Panc1 (cell line): ENCODE data around the gene RUFY1. TPM values are rescaled to one million over a fixed set of nuclear protein-coding genes. Genes with fewer than 3 reads are reported as not detected.
A peak's percentile ranks its signal among the peaks of the same experiment; 100 is the strongest.
"Not testable (repeated sequence)": the region's sequence is repeated elsewhere in the genome, so short reads cannot be mapped to it uniquely, and the experiment has no call there.

Source experiments
- ATAC-seq: fragments of 200-7000 bp; cut with Tn5 transposase; 2 replicates; pipeline ENCODE4 v1.9.1; 2020; ENCODE audit warnings: mild to moderate bottlenecking, moderate library complexity
- Bru-seq: library from RNA; stranded (reverse); fragments of 400-500 nt; gene quantifications from one replicate; lab custom pipeline; 2021; lab: Mats Ljungman, UMichigan
- BruChase-seq, 2 experiments: library from RNA; stranded (reverse); fragments of 400-500 nt; gene quantifications; one replicate each; lab custom pipeline; 2021; lab: Mats Ljungman, UMichigan
- BruUV-seq: library from RNA; stranded (reverse); fragments of 400-500 nt; replicated peaks from 2 replicates; lab custom pipeline; 2021; lab: Mats Ljungman, UMichigan
- CTCF ChIA-PET: fragments of 300-600 bp; sonication (Branson Sonifier 250); formaldehyde crosslinking; loops from one replicate; lab custom pipeline; 2022; ENCODE audit warnings: antibody characterized with exemption; lab: Charles Lee
- POLR2A ChIA-PET: fragments of 300-600 bp; sonication (Branson Sonifier 250); formaldehyde crosslinking; loops from one replicate; lab custom pipeline; 2022; ENCODE audit warnings: antibody characterized with exemption; lab: Charles Lee
- DNase-seq: peaks from one replicate; pipeline ENCODE4 v3.0.0-alpha.2; 2010; ENCODE audit warnings: low read depth, low spot score
- H3K27ac ChIP-seq: 2 replicates; pipeline ENCODE4 v1.5.1; 2011; ENCODE audit warnings: mild to moderate bottlenecking, low read length, inconsistent platforms
- H3K27me3 ChIP-seq: fragments of 200-500 bp; sonication (Bioruptor generic); 2 replicates; pipeline ENCODE4 v1.6.0; 2014; ENCODE audit warnings: low read length, inconsistent platforms; ENCODE audit not compliant: control insufficient read depth, insufficient read depth
- H3K36me3 ChIP-seq: fragments of 200-500 bp; sonication (Bioruptor generic); 2 replicates; pipeline ENCODE4 v1.5.1; 2014; ENCODE audit warnings: inconsistent platforms, mild to moderate bottlenecking, low read length, moderate library complexity; ENCODE audit not compliant: control insufficient read depth, insufficient read depth
- H3K4me1 ChIP-seq: 2 replicates; pipeline ENCODE4 v1.5.1; 2011; ENCODE audit warnings: inconsistent platforms, mild to moderate bottlenecking, low read length, moderate library complexity; ENCODE audit not compliant: control insufficient read depth, insufficient read depth
- H3K4me3 ChIP-seq, 2 experiments: 2 replicates each; pipeline ENCODE4 v1.5.1; 2011 to 2012; ENCODE audit warnings: low read depth in 2 of 2, low read length in 2 of 2, mild to moderate bottlenecking in 2 of 2, inconsistent platforms in 1 of 2, moderate library complexity in 1 of 2
- H3K9me3 ChIP-seq: fragments of 200-500 bp; sonication (Bioruptor generic); 2 replicates; pipeline ENCODE4 v1.5.1; 2014; ENCODE audit warnings: low read depth, mild to moderate bottlenecking, inconsistent platforms, low read length, moderate library complexity; ENCODE audit not compliant: control insufficient read depth, insufficient read depth
- POLR2AphosphoS5 ChIP-seq: IDR thresholded peaks from 2 replicates; pipeline ENCODE4 v1.6.1; 2012; ENCODE audit warnings: mild to moderate bottlenecking, low read depth, low read length, moderate library complexity
- SIN3A ChIP-seq: IDR thresholded peaks from 2 replicates; pipeline ENCODE4 v1.6.1; 2012; ENCODE audit warnings: low read depth, mild to moderate bottlenecking, low read length, moderate library complexity, borderline replicate concordance; ENCODE audit not compliant: insufficient read depth
- TCF7L2 ChIP-seq: IDR thresholded peaks from 2 replicates; pipeline ENCODE4 v1.6.1; 2011; ENCODE audit warnings: mild to moderate bottlenecking, low read depth, low read length, inconsistent platforms
- in situ Hi-C: cut with HindIII; loops from 2 replicates; pipeline ENCODE4 v1.10.0; 2016; ENCODE audit warnings: low sequenced_read_pairs, low pct_unique_long_range_greater_than_20kb
- intact Hi-C: fragments of 100-400 bp; cut with micrococcal nuclease; formaldehyde crosslinking; loops from one replicate; pipeline ENCODE4 v1.10.0; 2022; ENCODE audit not compliant: unreplicated experiment
- long read RNA-seq: library from polyadenylated mRNA; unstranded; transcript quantifications from one replicate; pipeline ENCODE4 v2.0.0, GENCODE V29; 2021; ENCODE audit not compliant: unreplicated experiment
- polyA plus RNA-seq: library from polyadenylated mRNA; unstranded; fragments of >200 nt; gene quantifications from one replicate; pipeline ENCODE4 v1.2.1, GENCODE V29; 2012; ENCODE audit warnings: missing spikeins; ENCODE audit not compliant: insufficient read length
- total RNA-seq: library from RNA; stranded (reverse); gene quantifications from one replicate; pipeline ENCODE4 v1.2.1, GENCODE V29; 2021; ENCODE audit not compliant: unreplicated experiment
- TF ChIP-seq, protein P1 (sequence below): fragments of 450-650 bp; IDR thresholded peaks from 2 replicates; pipeline ENCODE4 v1.5.1; 2017; ENCODE audit warnings: mild to moderate bottlenecking
- TF ChIP-seq, protein P2 (sequence below), 2 experiments: IDR thresholded peaks; 2 replicates each; pipeline ENCODE4 v1.6.1; 2011 to 2012; ENCODE audit warnings: low read depth in 2 of 2, control low read depth in 1 of 2, low read length in 1 of 2, mild to moderate bottlenecking in 1 of 2, moderate library complexity in 1 of 2; ENCODE audit not compliant: insufficient read depth in 1 of 2

Gene RUFY1, protein sequence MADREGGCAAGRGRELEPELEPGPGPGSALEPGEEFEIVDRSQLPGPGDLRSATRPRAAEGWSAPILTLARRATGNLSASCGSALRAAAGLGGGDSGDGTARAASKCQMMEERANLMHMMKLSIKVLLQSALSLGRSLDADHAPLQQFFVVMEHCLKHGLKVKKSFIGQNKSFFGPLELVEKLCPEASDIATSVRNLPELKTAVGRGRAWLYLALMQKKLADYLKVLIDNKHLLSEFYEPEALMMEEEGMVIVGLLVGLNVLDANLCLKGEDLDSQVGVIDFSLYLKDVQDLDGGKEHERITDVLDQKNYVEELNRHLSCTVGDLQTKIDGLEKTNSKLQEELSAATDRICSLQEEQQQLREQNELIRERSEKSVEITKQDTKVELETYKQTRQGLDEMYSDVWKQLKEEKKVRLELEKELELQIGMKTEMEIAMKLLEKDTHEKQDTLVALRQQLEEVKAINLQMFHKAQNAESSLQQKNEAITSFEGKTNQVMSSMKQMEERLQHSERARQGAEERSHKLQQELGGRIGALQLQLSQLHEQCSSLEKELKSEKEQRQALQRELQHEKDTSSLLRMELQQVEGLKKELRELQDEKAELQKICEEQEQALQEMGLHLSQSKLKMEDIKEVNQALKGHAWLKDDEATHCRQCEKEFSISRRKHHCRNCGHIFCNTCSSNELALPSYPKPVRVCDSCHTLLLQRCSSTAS
- total RNA-seq (66.3 TPM), Bru-seq, nascent RNA (percentile 78 among the genes with signal in this experiment), BruChase-seq, experiment 1, labeled RNA remaining after a 2-hour chase (percentile 74 among the genes with signal in this experiment), BruChase-seq, experiment 2, labeled RNA remaining after a 6-hour chase (percentile 78 among the genes with signal in this experiment)
- 51.6 TPM for polyA plus RNA-seq
- long read RNA-seq, transcript RUFY1-202 (18 exons, 2,454 nt), result minor isoform, 14 of 195 reads
- long read RNA-seq, transcript RUFY1-204 (17 exons, 2,642 nt), result minor isoform, 58 of 195 reads
- long read RNA-seq, transcript RUFY1-201 (18 exons, 2,646 nt), result major isoform, 72 of 195 reads
- long read RNA-seq, partial matches to known transcripts, result 15 of 195 reads
- long read RNA-seq, other reads (novel, unspliced or antisense), result 35 of 195 reads

DNA sequence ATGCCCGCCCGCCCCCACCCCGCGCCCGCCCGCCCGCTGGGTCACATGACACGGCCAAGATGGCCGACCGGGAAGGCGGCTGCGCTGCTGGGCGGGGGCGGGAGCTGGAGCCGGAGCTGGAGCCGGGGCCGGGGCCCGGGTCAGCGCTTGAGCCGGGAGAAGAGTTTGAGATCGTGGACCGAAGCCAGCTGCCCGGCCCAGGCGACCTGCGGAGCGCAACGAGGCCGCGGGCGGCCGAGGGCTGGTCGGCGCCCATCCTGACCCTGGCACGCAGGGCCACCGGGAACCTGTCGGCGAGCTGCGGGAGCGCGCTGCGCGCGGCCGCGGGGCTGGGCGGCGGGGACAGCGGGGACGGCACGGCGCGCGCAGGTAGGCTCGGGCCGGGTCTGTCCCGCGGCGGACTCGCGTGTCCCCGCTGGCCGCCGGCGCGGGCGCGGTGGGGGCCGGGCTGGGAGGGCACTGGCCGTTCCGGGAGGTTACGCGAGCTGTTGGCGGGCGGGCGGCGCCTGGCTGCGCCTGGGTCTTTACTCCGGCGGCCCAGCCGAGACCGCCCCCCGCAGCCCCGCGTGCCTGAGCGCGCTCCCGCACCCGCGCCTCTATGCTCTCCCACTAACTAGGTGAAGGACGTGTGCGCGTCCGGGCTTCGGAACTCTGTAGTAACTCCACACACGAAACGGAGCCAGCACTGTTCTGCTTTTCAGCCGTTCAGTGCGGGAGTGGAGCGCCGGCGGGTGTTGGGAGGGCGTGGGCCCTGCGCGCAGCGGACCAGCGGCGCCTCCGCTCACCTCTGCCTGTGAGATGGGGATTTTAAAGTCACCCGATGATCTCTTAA lies at the start of gene RUFY1:
RUFY1 (plus strand) TSS at position 44 of the 832 bp plus-strand sequence; CDS start at position 60, 16 bp downstream.
- in situ Hi-C loops, result no loop called here
- intact Hi-C loops, result no loop called here
- H3K27ac ChIP-seq, result peak within 1 kb of the TSS; percentile 100
- no peak for DNase-seq
- no peaks in the 10 kb centered on the region for H3K36me3 ChIP-seq
- POLR2A ChIA-PET, result interaction anchor here (0.7 to 0.8 kb wide), 2 partner anchors 9 to 44 kb away, joined by 6 to 7 read pairs; no protein-coding TSS in a partner anchor
- TF ChIP-seq, protein P1, sequence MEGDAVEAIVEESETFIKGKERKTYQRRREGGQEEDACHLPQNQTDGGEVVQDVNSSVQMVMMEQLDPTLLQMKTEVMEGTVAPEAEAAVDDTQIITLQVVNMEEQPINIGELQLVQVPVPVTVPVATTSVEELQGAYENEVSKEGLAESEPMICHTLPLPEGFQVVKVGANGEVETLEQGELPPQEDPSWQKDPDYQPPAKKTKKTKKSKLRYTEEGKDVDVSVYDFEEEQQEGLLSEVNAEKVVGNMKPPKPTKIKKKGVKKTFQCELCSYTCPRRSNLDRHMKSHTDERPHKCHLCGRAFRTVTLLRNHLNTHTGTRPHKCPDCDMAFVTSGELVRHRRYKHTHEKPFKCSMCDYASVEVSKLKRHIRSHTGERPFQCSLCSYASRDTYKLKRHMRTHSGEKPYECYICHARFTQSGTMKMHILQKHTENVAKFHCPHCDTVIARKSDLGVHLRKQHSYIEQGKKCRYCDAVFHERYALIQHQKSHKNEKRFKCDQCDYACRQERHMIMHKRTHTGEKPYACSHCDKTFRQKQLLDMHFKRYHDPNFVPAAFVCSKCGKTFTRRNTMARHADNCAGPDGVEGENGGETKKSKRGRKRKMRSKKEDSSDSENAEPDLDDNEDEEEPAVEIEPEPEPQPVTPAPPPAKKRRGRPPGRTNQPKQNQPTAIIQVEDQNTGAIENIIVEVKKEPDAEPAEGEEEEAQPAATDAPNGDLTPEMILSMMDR, result no peak
- TF ChIP-seq SIN3A (peak; percentile 92; the same call in 1 of the 2 replicates), TCF7L2 (0 out of 2 replicates have a peak, but pooled peaks have one; percentile 21), POLR2AphosphoS5 (peak; percentile 91)
- TF ChIP-seq, protein P2, sequence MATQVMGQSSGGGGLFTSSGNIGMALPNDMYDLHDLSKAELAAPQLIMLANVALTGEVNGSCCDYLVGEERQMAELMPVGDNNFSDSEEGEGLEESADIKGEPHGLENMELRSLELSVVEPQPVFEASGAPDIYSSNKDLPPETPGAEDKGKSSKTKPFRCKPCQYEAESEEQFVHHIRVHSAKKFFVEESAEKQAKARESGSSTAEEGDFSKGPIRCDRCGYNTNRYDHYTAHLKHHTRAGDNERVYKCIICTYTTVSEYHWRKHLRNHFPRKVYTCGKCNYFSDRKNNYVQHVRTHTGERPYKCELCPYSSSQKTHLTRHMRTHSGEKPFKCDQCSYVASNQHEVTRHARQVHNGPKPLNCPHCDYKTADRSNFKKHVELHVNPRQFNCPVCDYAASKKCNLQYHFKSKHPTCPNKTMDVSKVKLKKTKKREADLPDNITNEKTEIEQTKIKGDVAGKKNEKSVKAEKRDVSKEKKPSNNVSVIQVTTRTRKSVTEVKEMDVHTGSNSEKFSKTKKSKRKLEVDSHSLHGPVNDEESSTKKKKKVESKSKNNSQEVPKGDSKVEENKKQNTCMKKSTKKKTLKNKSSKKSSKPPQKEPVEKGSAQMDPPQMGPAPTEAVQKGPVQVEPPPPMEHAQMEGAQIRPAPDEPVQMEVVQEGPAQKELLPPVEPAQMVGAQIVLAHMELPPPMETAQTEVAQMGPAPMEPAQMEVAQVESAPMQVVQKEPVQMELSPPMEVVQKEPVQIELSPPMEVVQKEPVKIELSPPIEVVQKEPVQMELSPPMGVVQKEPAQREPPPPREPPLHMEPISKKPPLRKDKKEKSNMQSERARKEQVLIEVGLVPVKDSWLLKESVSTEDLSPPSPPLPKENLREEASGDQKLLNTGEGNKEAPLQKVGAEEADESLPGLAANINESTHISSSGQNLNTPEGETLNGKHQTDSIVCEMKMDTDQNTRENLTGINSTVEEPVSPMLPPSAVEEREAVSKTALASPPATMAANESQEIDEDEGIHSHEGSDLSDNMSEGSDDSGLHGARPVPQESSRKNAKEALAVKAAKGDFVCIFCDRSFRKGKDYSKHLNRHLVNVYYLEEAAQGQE (IDR thresholded peaks at IDR 0.05; ENCODE audit: insufficient read depth in 1 of 2, low read depth in 2 of 2, low read length in 1 of 2), result 0 out of 4 replicates have a peak, but pooled peaks of 1 of the 2 experiments have one; percentile 39
- H3K4me3 ChIP-seq, result peak within 1 kb of the TSS; percentile 63 to 94
- no peaks in the 10 kb centered on the region for H3K27me3 ChIP-seq
- peaks cover 15% of the 10 kb centered on the region for H3K4me1 ChIP-seq
- BruUV-seq, result no TSS peak
- no peaks in the 10 kb centered on the region for H3K9me3 ChIP-seq
- CTCF ChIA-PET, result interaction anchor here (0.6 kb wide), 2 partner anchors 14 to 1732 kb away, joined by 3 to 6 read pairs; no protein-coding TSS in a partner anchor
- ATAC-seq, result peak; percentile 95

DNA sequence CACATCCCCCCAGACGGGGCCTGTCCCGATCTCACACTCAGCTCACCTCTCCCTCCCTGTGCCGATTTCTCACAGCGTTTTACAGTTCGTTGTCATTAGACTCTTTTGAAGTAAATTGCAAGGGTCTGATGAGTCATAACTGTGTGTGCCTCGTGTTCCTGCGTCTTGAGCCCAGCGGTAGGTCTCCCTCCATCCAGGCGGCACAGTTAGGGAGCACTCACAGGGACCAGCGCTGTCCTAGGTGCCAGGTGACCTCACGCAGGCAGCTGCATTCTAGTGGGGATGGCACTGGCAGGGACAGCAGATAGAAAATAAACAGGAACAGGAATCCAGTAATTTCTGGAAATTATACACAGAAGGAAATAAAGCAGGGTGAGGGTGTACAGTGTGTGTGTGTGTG lies 48.4 kb upstream of the RUFY1 start:
- intact Hi-C loops, H3K27ac ChIP-seq, H3K4me1 ChIP-seq, H3K36me3 ChIP-seq, H3K27me3 ChIP-seq, H3K9me3 ChIP-seq, BruUV-seq, H3K4me3 ChIP-seq, ATAC-seq, CTCF ChIA-PET, POLR2A ChIA-PET, in situ Hi-C loops, DNase-seq: not testable (repeated sequence)

DNA sequence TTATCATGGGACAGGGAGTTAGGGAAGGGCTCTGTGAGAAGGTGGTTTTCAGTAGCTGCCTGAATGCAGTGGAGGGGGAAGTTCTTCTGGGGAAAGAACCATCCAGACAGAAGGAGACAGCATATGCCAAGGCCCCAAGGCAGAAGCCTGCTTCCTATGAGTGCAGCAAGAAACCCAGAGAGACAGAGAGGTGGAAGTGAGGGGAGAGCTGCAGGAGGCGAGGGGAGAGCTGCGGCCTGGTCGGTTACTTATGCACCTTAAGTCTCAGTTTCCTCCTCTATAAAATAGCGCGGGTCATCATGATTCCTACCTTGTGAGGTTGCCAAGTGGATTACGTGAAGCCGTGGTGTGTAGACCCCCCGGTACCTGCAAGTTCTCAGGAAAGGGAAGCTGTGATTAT lies 47.9 kb upstream of the RUFY1 start:
- in situ Hi-C loops, CTCF ChIA-PET, intact Hi-C loops, H3K36me3 ChIP-seq, BruUV-seq, POLR2A ChIA-PET, H3K27ac ChIP-seq, DNase-seq, H3K27me3 ChIP-seq, H3K4me3 ChIP-seq, H3K9me3 ChIP-seq, H3K4me1 ChIP-seq: not testable (repeated sequence)
- ATAC-seq, result 0 out of 2 replicates have a peak, but pooled peaks have one; percentile 44
